MM.1S (cell line): ENCODE data around the gene EMP2.
"Not testable (repeated sequence)": the region's sequence is repeated elsewhere in the genome, so short reads cannot be mapped to it uniquely, and the experiment has no call there.

Experiments
- DNase-seq: peaks from one replicate; pipeline ENCODE4 v3.0.0-alpha.2; 2015
- H2AFZ ChIP-seq: fragments of 300-600 bp; sonication (generic); 2 replicates; pipeline ENCODE4 v1.6.0; 2016; ENCODE audit warnings: antibody characterized with exemption, low read length
- H3F3A ChIP-seq: fragments of 300-600 bp; sonication (generic); 2 replicates; pipeline ENCODE4 v1.6.1; 2016; ENCODE audit warnings: mild to moderate bottlenecking, antibody characterized with exemption, low read length, moderate library complexity, mixed read lengths; ENCODE audit not compliant: insufficient read depth
- H3K27ac ChIP-seq: fragments of 300-600 bp; sonication (generic); 2 replicates; pipeline ENCODE4 v1.5.1; 2016; ENCODE audit warnings: mild to moderate bottlenecking, low read length
- H3K27me3 ChIP-seq: fragments of 300-600 bp; sonication (generic); replicated peaks from 2 replicates; pipeline ENCODE4 v1.6.0; 2016; ENCODE audit warnings: low read length; ENCODE audit not compliant: insufficient read depth
- H3K36me3 ChIP-seq: fragments of 300-600 bp; sonication (generic); replicated peaks from 2 replicates; pipeline ENCODE4 v1.6.1; 2016; ENCODE audit warnings: mild to moderate bottlenecking, low read length, mixed read lengths; ENCODE audit not compliant: insufficient read depth
- H3K4me1 ChIP-seq: fragments of 300-600 bp; sonication (generic); 2 replicates; pipeline ENCODE4 v1.6.1; 2016; ENCODE audit warnings: low read length, mixed read lengths
- H3K4me2 ChIP-seq: fragments of 300-600 bp; sonication (generic); 2 replicates; pipeline ENCODE4 v1.6.0; 2016; ENCODE audit warnings: low read depth, low read length
- H3K4me3 ChIP-seq: fragments of 300-600 bp; sonication (generic); 2 replicates; pipeline ENCODE4 v1.5.1; 2016; ENCODE audit warnings: low read length, mixed read lengths
- H3K79me2 ChIP-seq: fragments of 300-600 bp; sonication (generic); 2 replicates; pipeline ENCODE4 v1.6.1; 2016; ENCODE audit warnings: mixed run types, low read length, mixed read lengths
- H3K9ac ChIP-seq: fragments of 300-600 bp; sonication (generic); 2 replicates; pipeline ENCODE4 v1.6.1; 2016; ENCODE audit warnings: low read length, mixed read lengths
- H3K9me2 ChIP-seq: fragments of 300-600 bp; sonication (generic); replicated peaks from 2 replicates; pipeline ENCODE4 v1.6.1; 2016; ENCODE audit warnings: mild to moderate bottlenecking, low read length, mixed read lengths; ENCODE audit not compliant: insufficient read depth
- H3K9me3 ChIP-seq: fragments of 300-600 bp; sonication (generic); replicated peaks from 2 replicates; pipeline ENCODE4 v1.6.1; 2016; ENCODE audit warnings: mild to moderate bottlenecking, low read length, mixed read lengths; ENCODE audit not compliant: insufficient read depth
- H4K20me1 ChIP-seq: fragments of 300-600 bp; sonication (generic); 2 replicates; pipeline ENCODE4 v1.6.1; 2016; ENCODE audit warnings: mild to moderate bottlenecking, low read length, moderate library complexity, mixed read lengths; ENCODE audit not compliant: insufficient read depth
- CTCF ChIP-seq: fragments of 300-600 bp; sonication (generic); IDR thresholded peaks from 2 replicates; pipeline ENCODE4 v1.5.1; 2016; ENCODE audit warnings: antibody characterized with exemption, low read length, mixed read lengths
- EZH2 ChIP-seq: fragments of 300-600 bp; sonication (generic); optimal IDR thresholded peaks from 2 replicates; pipeline ENCODE3; 2017; ENCODE audit warnings: low read depth, mild to moderate bottlenecking, antibody characterized with exemption, low read length, mixed read lengths
- EZH2phosphoT487 ChIP-seq: fragments of 300-600 bp; sonication (generic); IDR thresholded peaks from 2 replicates; pipeline ENCODE4 v1.6.1; 2018; ENCODE audit warnings: antibody characterized with exemption, low read length

EMP2 gene

GRCh38 chr16:10561001-10561400 is 19.4 kb downstream of the EMP2 start:
- Histone ChIP-seq H3K9ac (no peak overlapping the region), H3K4me1 (no peaks in the 10 kb centered on the region), H3K4me2 (no peak overlapping the region), H3K9me2 (no peaks in the 10 kb centered on the region), H3K79me2 (peaks cover 4% of the 10 kb centered on the region; the same call in 1 of the 2 replicates), H4K20me1 (no peaks in the 10 kb centered on the region), H3K9me3 (no peaks in the 10 kb centered on the region), H2AFZ (no peak overlapping the region), H3K27ac (no peak overlapping the region), H3K27me3 (no peaks in the 10 kb centered on the region), H3K36me3 (no peaks in the 10 kb centered on the region), H3K4me3 (no peak overlapping the region), H3F3A (no peaks in the 10 kb centered on the region)
- DNase-seq, result no peak
- no peak for TF ChIP-seq EZH2

- H3K79me2 ChIP-seq, DNase-seq, H3K27ac ChIP-seq: not testable (repeated sequence)
Measured at GRCh38 chr16:10559792-10560191, 20.6 kb downstream of the EMP2 start.

GRCh38 chr16:10558746-10559641 is 21.4 kb downstream of the EMP2 start:
- H3F3A ChIP-seq, result no peaks in the 10 kb centered on the region
- H4K20me1 ChIP-seq, result no peaks in the 10 kb centered on the region
- no peak overlapping the region for H3K4me2 ChIP-seq
- no peak overlapping the region for H3K4me3 ChIP-seq
- no peaks in the 10 kb centered on the region for H3K4me1 ChIP-seq
- DNase-seq, result no peak
- no peaks in the 10 kb centered on the region for H3K9me3 ChIP-seq
- H3K9me2 ChIP-seq, result no peaks in the 10 kb centered on the region
- H3K36me3 ChIP-seq, result no peaks in the 10 kb centered on the region
- TF ChIP-seq EZH2phosphoT487 (no peak), CTCF (no peak), EZH2 (no peak)
- H3K9ac ChIP-seq, result no peak overlapping the region
- H3K79me2 ChIP-seq, result peaks cover 4% of the 10 kb centered on the region; the same call in 1 of the 2 replicates
- H3K27ac ChIP-seq, result no peak overlapping the region
- H2AFZ ChIP-seq, result no peak overlapping the region
- H3K27me3 ChIP-seq, result no peaks in the 10 kb centered on the region

More at GRCh38 chr16:10559792-10560191, 20.6 kb downstream of the EMP2 start:
- H3K4me1 ChIP-seq, H3K9ac ChIP-seq, H3K9me2 ChIP-seq, H3K36me3 ChIP-seq, H3F3A ChIP-seq, H4K20me1 ChIP-seq, H3K27me3 ChIP-seq, H3K4me2 ChIP-seq, H3K9me3 ChIP-seq, H3K4me3 ChIP-seq, H2AFZ ChIP-seq: not testable (repeated sequence)

GRCh38 chr16:10558305-10558704 is 22.1 kb downstream of the EMP2 start:
- Histone ChIP-seq H3K27ac (no peak overlapping the region), H3K4me1 (no peaks in the 10 kb centered on the region), H3K36me3 (no peaks in the 10 kb centered on the region), H3K79me2 (peaks cover 4% of the 10 kb centered on the region; the same call in 1 of the 2 replicates), H3F3A (no peaks in the 10 kb centered on the region), H2AFZ (no peak overlapping the region), H3K9me3 (no peaks in the 10 kb centered on the region), H3K4me2 (no peak overlapping the region), H3K27me3 (no peaks in the 10 kb centered on the region), H3K9me2 (no peaks in the 10 kb centered on the region), H4K20me1 (no peaks in the 10 kb centered on the region), H3K9ac (no peak overlapping the region), H3K4me3 (no peak overlapping the region)
- no peak for DNase-seq
- TF ChIP-seq CTCF, result no peak
- TF ChIP-seq EZH2phosphoT487, result no peak
- no peak for TF ChIP-seq EZH2
